C4-2B (cell line): ENCODE data around the gene PI16.
"Not testable (repeated sequence)": the region's sequence is repeated elsewhere in the genome, so short reads cannot be mapped to it uniquely, and the experiment has no call there.

Experiments
- H3K27ac ChIP-seq: fragments of 450-650 bp; 2 replicates; pipeline ENCODE4 v1.5.1; 2017
- ZFX ChIP-seq: fragments of 450-650 bp; IDR thresholded peaks from 2 replicates; pipeline ENCODE4 v1.6.1; 2017
- TF ChIP-seq, protein P1 (sequence below): fragments of 450-650 bp; conservative IDR thresholded peaks from 2 replicates; pipeline ENCODE4 v1.5.1; 2017; ENCODE audit warnings: mild to moderate bottlenecking

Gene PI16

DNA sequence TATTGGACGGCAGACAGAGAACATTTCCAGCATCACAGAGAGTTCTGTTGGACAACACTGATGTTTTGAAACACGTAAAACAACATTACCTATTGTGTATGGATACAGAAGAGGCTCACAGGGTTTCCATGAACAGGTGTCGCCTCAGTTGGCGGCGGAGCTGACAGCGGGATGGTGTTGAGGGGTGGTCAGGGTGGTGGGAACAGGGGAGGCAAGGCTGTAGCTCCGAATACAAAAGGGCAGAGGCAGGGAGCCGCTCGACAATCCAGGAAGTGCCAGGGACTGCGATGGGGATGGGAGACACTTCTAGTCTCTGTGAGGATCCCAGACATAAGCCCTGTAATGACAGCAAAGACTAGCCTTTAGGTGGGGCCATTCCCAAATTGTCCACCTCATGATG is 14.5 kb upstream of the PI16 start:
- TF ChIP-seq, protein P1, sequence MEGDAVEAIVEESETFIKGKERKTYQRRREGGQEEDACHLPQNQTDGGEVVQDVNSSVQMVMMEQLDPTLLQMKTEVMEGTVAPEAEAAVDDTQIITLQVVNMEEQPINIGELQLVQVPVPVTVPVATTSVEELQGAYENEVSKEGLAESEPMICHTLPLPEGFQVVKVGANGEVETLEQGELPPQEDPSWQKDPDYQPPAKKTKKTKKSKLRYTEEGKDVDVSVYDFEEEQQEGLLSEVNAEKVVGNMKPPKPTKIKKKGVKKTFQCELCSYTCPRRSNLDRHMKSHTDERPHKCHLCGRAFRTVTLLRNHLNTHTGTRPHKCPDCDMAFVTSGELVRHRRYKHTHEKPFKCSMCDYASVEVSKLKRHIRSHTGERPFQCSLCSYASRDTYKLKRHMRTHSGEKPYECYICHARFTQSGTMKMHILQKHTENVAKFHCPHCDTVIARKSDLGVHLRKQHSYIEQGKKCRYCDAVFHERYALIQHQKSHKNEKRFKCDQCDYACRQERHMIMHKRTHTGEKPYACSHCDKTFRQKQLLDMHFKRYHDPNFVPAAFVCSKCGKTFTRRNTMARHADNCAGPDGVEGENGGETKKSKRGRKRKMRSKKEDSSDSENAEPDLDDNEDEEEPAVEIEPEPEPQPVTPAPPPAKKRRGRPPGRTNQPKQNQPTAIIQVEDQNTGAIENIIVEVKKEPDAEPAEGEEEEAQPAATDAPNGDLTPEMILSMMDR: no peak
- no peak for TF ChIP-seq ZFX
- no peak overlapping the region for H3K27ac ChIP-seq

DNA sequence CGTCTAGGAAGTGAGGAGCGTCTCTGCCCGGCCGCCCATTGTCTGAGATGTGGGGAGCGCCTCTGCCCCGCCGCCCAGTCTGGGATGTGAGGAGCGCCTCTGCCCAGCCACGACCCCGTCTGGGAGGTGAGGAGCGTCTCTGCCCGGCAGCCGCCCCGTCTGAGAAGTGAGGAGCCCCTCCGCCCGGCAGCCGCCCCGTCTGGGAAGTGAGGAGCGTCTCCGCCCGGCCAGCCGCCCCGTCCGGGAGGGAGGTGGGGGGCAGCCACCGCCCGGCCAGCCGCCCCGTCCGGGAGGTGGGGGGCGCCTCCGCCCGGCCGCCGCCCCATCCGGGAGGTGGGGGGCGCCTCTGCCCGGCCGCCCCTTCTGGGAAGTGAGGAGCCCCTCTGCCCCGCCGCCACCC is 13.0 kb upstream of the PI16 start:
- H3K27ac ChIP-seq: not testable (repeated sequence)

DNA sequence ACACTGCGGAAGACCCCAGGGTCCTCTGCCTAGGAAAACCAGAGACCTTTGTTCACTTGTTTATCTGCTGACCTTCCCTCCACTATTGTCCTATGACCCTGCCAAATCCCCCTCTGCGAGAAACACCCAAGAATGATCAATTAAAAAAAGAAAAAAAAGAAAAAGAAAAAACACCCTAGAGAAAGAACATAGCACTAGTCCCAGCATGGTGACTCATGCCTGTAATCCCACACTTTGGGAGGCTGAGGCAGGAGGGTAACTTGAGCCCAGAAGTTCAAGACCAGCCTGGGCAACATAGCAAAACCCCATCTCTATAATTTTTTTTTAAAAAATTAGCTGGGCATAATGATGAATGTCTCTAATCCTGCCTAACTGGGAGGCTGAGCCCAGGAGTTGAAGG is 12.2 kb upstream of the PI16 start:
- not testable (repeated sequence) for H3K27ac ChIP-seq

DNA sequence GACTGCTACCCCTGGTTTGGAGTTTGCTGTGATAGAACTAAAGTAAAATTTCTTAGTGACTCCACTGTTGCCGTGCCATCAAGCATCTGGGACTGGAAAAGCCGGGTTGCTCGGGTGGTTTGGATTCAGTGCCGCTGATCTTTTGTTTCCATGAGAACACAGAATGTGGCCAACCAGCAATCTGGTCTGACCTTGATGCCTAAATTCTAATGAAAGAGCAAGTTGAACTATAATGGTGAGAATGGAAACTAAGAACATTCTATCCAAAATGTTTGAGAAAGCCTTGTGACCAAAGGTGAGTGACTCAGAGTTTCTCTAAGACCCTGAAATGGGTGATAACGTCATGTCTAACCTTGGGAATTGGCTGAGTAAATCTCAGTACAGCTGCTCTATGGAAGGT is 9.9 kb upstream of the PI16 start:
- H3K27ac ChIP-seq: no peak overlapping the region
- no peak for TF ChIP-seq ZFX
- TF ChIP-seq, protein P1: no peak

DNA sequence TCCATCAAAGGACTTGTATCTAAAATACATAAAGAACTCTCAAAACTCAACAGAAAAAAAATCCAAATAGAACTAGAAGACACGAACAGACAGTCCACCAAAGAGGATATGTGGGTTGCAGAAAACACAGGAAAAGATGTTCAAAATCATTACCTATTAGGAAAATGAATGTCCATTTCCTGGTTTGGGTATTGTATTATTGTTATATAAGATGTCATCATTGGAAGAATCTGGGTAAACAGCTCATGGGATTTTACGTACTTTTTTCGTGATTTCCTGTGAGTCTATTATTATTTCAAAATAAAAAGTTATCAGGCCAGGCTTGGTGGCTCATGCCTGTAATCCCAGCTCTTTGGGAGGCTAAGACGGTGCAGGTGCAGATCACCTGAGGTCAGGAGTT is 9.2 kb upstream of the PI16 start:
- H3K27ac ChIP-seq: no peak overlapping the region
- no peak for TF ChIP-seq ZFX
- TF ChIP-seq, protein P1: no peak

DNA sequence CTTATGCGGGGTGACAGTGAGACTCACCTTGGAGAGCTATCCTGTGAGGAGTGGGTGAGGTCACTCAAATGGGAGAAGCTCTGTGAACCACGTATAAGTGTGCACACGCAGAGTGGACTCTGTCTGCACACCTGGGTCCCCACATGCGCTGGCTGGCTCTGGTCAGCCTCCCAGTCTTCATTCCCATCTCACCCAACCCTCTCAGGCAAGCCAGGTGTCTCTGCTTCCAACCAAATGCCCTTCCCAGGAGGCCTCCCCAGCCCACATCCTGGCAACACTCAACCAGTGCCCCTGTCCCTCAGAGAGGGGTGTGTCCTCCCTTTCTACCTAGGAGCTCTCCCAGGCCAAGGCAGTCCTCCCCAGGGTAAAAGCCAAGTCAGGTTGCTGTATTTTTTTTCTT is 8.0 kb upstream of the PI16 start:
- H3K27ac ChIP-seq: no peak overlapping the region
- no peak for TF ChIP-seq ZFX
- TF ChIP-seq, protein P1: no peak

DNA sequence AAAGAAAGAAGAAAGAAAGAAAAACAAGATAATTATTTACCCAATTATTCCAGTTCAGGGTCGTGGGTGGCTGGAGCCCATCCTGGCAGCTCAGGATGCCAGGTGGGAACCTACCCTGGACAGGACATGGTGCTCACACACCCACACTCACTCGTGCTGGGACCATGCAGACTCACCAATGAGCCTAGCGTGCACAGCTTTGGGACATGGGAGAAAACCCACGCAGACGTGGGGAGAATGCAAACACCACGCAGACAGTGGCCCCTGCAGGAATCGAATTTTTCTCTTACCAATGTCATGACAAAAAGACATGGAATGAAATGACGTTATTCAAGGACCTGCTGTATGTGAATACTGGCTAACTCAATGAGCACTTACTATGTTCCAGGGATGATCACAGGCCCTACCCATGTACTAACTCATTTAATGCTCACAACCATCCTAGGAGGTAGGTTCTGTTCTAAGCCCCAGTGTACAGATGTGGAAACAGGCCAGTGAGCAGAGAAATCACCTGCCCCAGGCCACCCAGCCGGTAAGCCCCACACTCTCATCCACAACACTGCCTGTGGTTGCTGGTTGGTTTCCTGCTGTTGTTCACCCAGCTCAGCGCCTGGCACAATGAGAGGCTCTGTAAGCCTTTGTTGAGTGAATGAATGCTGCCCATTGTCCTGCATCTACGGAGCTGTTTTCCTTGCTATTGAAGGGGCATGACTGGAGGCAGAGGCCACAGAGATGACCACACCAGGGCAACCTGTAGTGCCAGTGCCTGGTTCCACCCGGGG is 6.8 kb upstream of the PI16 start:
- no peak for TF ChIP-seq ZFX
- TF ChIP-seq, protein P1: no peak
- H3K27ac ChIP-seq: no peak overlapping the region

DNA sequence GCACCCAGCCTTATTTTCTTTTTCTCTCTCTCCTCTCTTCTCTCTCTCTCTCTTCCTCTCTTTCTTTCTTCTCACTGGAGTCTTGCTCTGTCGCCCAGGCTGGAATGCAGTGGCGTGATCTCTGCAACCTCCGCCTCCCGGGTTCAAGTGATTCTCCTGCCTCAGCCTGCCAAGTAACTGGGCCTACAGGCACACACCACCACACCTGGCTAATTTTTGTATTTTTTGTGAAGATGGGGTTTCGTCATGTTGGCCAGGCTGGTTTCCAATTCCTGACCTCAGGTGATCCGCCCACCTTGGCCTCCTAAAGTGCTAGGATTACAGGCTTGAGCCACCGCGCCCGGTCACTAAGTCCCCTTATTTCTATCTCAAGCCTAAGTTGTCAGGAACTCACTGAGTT is 5.5 kb upstream of the PI16 start:
- not testable (repeated sequence) for H3K27ac ChIP-seq

DNA sequence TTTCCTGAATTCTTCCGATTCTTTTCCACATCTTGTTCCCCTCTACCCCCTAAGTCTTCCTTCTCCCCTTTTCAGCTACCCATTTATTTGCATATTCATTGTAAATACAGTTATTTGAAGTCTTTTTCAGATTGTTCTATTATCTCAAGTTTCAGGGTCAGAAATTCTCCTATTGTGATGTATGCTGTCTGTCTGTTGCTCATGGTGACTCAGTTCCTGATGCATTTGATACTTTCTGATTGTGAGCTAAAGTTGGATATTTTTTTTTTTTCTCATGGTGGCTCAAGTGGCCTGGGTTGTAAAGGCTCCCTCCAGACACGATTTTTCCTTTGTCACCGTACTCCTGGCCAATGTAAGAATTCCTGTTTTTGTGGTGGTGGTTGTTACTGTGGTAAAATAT is 4.9 kb upstream of the PI16 start:
- TF ChIP-seq, protein P1: no peak
- no peak for TF ChIP-seq ZFX
- no peak overlapping the region for H3K27ac ChIP-seq
